Heart left ventricle (tissue), 13 donors: ENCODE measurements around the gene BCAS4.
"Not testable (repeated sequence)": the region's sequence is repeated elsewhere in the genome, so short reads cannot be mapped to it uniquely, and the experiment has no call there.

ENCODE experiments used
- CTCF ChIP-seq, 12 donors: fragments of 200-600 bp; sonication (generic) in 4 of 12; IDR thresholded peaks; one replicate each; pipeline versions ENCODE4 v1.5.0 to v1.8.0; 2018 to 2022; ENCODE audit warnings: antibody characterized with exemption in 12 of 12, mild to moderate bottlenecking in 5 of 12
- POLR2A ChIP-seq, 2 donors: fragments of 450-650 bp; IDR thresholded peaks; one replicate each; pipeline ENCODE4 v1.6.1; 2017; ENCODE audit warnings: antibody characterized with exemption in 2 of 2, mild to moderate bottlenecking in 2 of 2, moderate library complexity in 2 of 2
- donor health status: ischemic (EF 13 %, LVEDD 7.1; RV severe dilation, severe dysfunction).
- donor health status: DM: no; HTN: yes; CAD: no.
- donor health status: DM: no; HTN: no; CAD: no.
- donor health status: ischemic (EF 25% LVEDD 6.9; RV normal size, moderate dysfunction).
- donor health status: ischemic (EF 25% LVEDD 5.7; RV mildly dilated, moderate dysfunction).
- donor health status: ischemic (EF 35%, LVEDD 5.7; RV mildly dilated, moderate dysfunction).
- donor health status: nonischemic (EF 11% LVEDD 7.7; RV severe dilation, severe dysfunction).
- donor health status: DM: yes; HTN: yes; CAD: no.
- donor health status: PGD.
- donor health status: ischemic (EF 29% LVEDD 5.4; RV normal size, mild dysfunction).
- donor health status: nonischemic (EF 23%, LVEDD 6.1; RV moderate dilation, normal function).

- TF ChIP-seq POLR2A, CTCF (IDR thresholded peaks at IDR 0.05): not testable (repeated sequence)
These were observed 31.1 kb upstream of the BCAS4 start for GRCh38 chr20:50763550-50764458.
